Measurements from ENCODE around the gene RXFP3.

- TF ChIP-seq, protein P1, sequence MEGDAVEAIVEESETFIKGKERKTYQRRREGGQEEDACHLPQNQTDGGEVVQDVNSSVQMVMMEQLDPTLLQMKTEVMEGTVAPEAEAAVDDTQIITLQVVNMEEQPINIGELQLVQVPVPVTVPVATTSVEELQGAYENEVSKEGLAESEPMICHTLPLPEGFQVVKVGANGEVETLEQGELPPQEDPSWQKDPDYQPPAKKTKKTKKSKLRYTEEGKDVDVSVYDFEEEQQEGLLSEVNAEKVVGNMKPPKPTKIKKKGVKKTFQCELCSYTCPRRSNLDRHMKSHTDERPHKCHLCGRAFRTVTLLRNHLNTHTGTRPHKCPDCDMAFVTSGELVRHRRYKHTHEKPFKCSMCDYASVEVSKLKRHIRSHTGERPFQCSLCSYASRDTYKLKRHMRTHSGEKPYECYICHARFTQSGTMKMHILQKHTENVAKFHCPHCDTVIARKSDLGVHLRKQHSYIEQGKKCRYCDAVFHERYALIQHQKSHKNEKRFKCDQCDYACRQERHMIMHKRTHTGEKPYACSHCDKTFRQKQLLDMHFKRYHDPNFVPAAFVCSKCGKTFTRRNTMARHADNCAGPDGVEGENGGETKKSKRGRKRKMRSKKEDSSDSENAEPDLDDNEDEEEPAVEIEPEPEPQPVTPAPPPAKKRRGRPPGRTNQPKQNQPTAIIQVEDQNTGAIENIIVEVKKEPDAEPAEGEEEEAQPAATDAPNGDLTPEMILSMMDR (IDR thresholded peaks at IDR 0.05), result no peak
- no peak for TF ChIP-seq ZFX (IDR thresholded peaks at IDR 0.05; ENCODE audit: borderline replicate concordance)
Observed at GRCh38 chr5:33888587-33888986, 47.6 kb upstream of the RXFP3 start.

Measured in 22Rv1 (cell line).